Stimulated activated naive B cell treated with anti-CD40 and anti-IgM and Interleukin-4, amounts not matched to agents 10 μg/mL and 1 μg/mL and 100 μg/mL, for 72 hours (primary cell): Measurements from ENCODE around the gene DDX46.
"Not testable (repeated sequence)": the region's sequence is repeated elsewhere in the genome, so short reads cannot be mapped to it uniquely, and the experiment has no call there.

Experiments
- ATAC-seq, 2 donors: fragments of 150-1000 bp; cut with Tn5 transposase; replicated peaks; 2 replicates each; pipeline ENCODE4 v1.10.0; 2021; ENCODE audit warnings: moderate library complexity in 1 of 2
- DNase-seq: peaks from one replicate; pipeline ENCODE4 v3.0.0; 2021
- H3K27ac Mint-ChIP-seq: one replicate; pipeline ENCODE4 v1.8.0; 2022; ENCODE audit warnings: mild to moderate bottlenecking, mixed read lengths
- H3K27me3 Mint-ChIP-seq, 2 donors: one replicate each; pipeline ENCODE4 v1.8.0; 2022; ENCODE audit warnings: mixed read lengths in 2 of 2
- H3K36me3 Mint-ChIP-seq, 2 donors: one replicate each; pipeline ENCODE4 v1.8.0; 2022; ENCODE audit warnings: mixed read lengths in 2 of 2, mild to moderate bottlenecking in 1 of 2
- H3K4me1 Mint-ChIP-seq, 2 donors: one replicate each; pipeline ENCODE4 v1.8.0; 2022; ENCODE audit warnings: mixed read lengths in 2 of 2, mild to moderate bottlenecking in 1 of 2
- H3K4me3 Mint-ChIP-seq, 2 donors: one replicate each; pipeline ENCODE4 v1.8.0; 2022; ENCODE audit warnings: mild to moderate bottlenecking in 2 of 2, mixed read lengths in 2 of 2, moderate library complexity in 1 of 2
- H3K9me3 Mint-ChIP-seq, 2 donors: one replicate each; pipeline ENCODE4 v1.8.0; 2022; ENCODE audit warnings: mixed read lengths in 2 of 2, mild to moderate bottlenecking in 1 of 2

The DDX46 gene

DNA sequence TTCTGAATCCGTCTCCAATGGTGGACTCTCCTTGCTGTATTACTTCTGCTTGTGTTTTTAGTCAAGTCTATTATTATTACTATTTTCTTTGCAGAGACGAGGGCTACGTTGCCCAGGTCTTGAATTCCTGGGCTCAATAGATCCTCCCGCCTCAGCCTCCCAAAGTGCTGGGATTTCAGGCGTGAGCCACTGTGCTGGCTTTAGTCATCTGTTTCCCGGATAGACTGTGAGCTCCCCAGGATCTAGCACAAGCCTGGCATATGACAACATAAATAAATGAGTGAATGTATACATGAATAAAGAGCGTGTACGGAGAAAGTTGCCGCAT, 439 bp upstream of the DDX46 start:
- no peak for ATAC-seq
- no peaks in the 10 kb centered on the region for H3K27me3 Mint-ChIP-seq
- peak overlapping the region; percentile 100 for H3K27ac Mint-ChIP-seq
- peaks cover 21 to 40% of the 10 kb centered on the region in 2 donors for H3K4me1 Mint-ChIP-seq
- peaks cover 9 to 11% of the 10 kb centered on the region in 2 donors for H3K36me3 Mint-ChIP-seq
- H3K4me3 Mint-ChIP-seq, result peak overlapping the region; percentile 100
- DNase-seq, result no peak
- H3K9me3 Mint-ChIP-seq, result no peaks in the 10 kb centered on the region

GRCh38 chr5:134767528-134768291, 9.1 kb downstream of the DDX46 start:
- not testable (repeated sequence) for DNase-seq, H3K9me3 Mint-ChIP-seq, H3K27me3 Mint-ChIP-seq, H3K4me1 Mint-ChIP-seq, ATAC-seq, H3K27ac Mint-ChIP-seq, H3K4me3 Mint-ChIP-seq
- H3K36me3 Mint-ChIP-seq, result peaks cover 18 to 24% of the 10 kb centered on the region in 2 donors

- Mint-ChIP-seq H3K36me3 (peaks cover 22 to 25% of the 10 kb centered on the region in 2 donors), H3K27ac (no peak overlapping the region), H3K9me3 (no peaks in the 10 kb centered on the region), H3K4me1 (peaks cover 0 to 6% of the 10 kb centered on the region in 2 donors), H3K4me3 (no peak overlapping the region), H3K27me3 (no peaks in the 10 kb centered on the region)
- DNase-seq (no peak), ATAC-seq (no peak)
Measured at GRCh38 chr5:134769206-134769605, 10.6 kb downstream of the DDX46 start.

- no peak for DNase-seq
- H3K27ac Mint-ChIP-seq, result no peak overlapping the region
- no peaks in the 10 kb centered on the region for H3K9me3 Mint-ChIP-seq
- no peak for ATAC-seq
- no peaks in the 10 kb centered on the region for H3K27me3 Mint-ChIP-seq
- peaks cover 4 to 11% of the 10 kb centered on the region in 2 donors for H3K4me1 Mint-ChIP-seq
- peaks cover 36 to 40% of the 10 kb centered on the region in 2 donors for H3K36me3 Mint-ChIP-seq
- H3K4me3 Mint-ChIP-seq, result no peak overlapping the region
Measured at GRCh38 chr5:134772461-134773125, 14.0 kb downstream of the DDX46 start.

DNA sequence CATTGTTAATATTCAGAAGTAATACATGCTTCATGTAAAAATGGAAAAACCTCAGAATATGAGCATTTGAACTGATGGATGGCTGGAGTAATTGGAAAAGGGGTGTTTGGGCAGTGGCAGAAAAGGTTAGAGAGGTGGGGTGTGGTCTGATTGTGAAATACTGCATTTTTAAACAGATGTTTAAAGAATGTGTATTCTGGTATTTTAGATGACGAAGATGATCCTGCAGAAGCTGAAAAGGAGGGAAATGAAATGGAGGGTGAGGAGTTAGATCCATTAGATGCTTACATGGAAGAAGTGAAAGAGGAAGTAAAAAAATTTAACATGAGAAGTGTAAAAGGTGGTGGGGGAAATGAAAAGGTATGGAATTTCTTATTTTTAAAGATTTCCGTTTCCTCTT, 18.8 kb downstream of the DDX46 start:
- no peak for DNase-seq
- ATAC-seq, result no peak
- Mint-ChIP-seq H3K9me3 (no peaks in the 10 kb centered on the region), H3K4me1 (peaks cover 4 to 14% of the 10 kb centered on the region in 2 donors), H3K36me3 (peaks cover 37 to 44% of the 10 kb centered on the region in 2 donors), H3K4me3 (no peak overlapping the region), H3K27me3 (no peaks in the 10 kb centered on the region), H3K27ac (no peak overlapping the region)

DNA sequence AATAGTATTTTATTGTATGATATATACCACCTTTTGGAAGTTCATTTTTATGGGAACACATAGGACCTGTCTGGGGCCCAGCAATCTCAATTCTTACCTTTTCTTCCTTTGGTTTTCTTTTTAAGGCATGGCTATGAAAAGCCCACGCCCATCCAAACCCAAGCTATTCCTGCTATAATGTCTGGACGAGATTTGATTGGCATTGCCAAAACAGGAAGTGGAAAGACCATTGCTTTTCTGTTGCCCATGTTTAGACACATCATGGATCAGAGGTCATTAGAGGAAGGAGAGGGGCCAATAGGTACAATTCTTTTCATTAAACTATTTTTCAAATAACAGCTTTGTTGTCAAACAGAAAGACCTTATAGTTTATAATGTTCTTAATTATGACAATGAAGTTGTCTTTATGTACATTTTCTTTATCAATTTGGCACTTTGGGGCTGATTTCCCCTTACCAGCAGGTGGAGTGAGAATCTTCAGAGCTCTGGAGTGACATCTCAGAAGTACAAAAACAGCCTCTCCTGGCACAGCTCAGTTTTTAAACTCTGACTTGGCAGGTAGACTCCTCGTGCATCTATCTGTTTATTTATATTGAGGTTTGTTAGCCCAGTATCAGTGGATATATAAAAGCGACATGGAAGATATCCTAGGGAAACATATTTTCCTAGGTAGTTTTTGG, 25.8 kb downstream of the DDX46 start:
- no peak for DNase-seq
- Mint-ChIP-seq H3K4me3 (no peak overlapping the region), H3K27me3 (no peaks in the 10 kb centered on the region), H3K36me3 (peaks cover 29 to 44% of the 10 kb centered on the region in 2 donors), H3K27ac (peak overlapping the region; percentile 20), H3K4me1 (no peaks in the 10 kb centered on the region), H3K9me3 (no peaks in the 10 kb centered on the region)
- ATAC-seq, result no peak

DNA sequence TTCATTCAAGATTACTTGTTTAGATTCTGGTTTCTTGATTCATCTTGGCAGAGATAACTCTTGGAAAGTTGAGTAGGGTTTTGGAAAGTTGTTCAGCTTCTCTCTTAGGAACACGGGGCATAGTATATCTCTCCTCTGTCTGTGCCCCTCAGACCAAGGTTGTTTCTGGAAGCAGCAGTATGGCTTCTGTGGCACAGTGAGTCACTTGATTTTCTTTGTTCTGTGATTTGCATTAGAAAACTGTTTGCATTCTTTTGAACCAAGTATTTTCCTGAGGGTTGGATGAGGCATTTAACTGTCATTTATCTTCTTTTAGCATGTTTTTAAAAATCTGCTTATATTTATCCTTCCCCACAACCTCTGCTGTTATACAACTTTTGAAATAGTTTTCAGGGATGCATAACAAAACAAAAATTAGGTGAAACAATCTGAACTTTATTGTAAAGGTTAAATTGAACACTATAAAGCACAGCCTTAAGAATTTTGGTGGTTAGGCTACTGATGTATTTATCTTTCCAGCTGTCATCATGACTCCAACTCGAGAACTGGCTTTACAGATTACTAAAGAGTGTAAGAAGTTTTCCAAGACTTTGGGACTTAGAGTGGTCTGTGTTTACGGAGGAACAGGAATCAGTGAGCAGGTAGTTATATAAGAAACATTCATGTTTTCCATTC, 26.5 kb downstream of the DDX46 start:
- DNase-seq (no peak), ATAC-seq (no peak)
- Mint-ChIP-seq H3K4me3 (no peak overlapping the region), H3K27me3 (no peaks in the 10 kb centered on the region), H3K36me3 (peaks cover 32 to 43% of the 10 kb centered on the region in 2 donors), H3K4me1 (no peaks in the 10 kb centered on the region), H3K27ac (no peak overlapping the region), H3K9me3 (no peaks in the 10 kb centered on the region)

GRCh38 chr5:134787692-134788091, 29.1 kb downstream of the DDX46 start:
- H3K36me3 Mint-ChIP-seq, result peaks cover 37 to 44% of the 10 kb centered on the region in 2 donors
- H3K4me1 Mint-ChIP-seq, result no peaks in the 10 kb centered on the region

DNA sequence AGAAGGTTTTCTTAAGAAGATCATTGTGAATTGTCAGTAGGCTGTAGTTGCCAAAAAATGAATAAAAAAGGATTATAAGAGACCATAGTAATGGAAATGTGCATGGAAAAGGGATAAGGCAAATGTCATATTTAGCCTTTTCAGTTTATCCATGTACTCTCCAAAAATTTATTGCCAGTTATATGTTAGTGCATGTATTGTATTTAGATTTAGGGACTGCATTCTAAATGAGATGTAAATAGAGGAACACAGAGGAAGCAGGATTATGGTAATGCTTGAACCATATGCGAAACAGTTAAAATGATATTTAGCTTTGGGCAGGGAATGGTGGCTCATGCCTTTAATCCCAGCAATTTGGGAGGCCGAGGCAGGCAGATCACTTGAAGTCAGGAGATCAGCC, 33.0 kb downstream of the DDX46 start:
- peaks cover 35 to 38% of the 10 kb centered on the region in 2 donors for H3K36me3 Mint-ChIP-seq
- no peak overlapping the region for H3K27ac Mint-ChIP-seq
- no peak for DNase-seq
- H3K4me3 Mint-ChIP-seq, result no peak overlapping the region
- no peaks in the 10 kb centered on the region for H3K9me3 Mint-ChIP-seq
- no peaks in the 10 kb centered on the region for H3K27me3 Mint-ChIP-seq
- no peak for ATAC-seq
- no peaks in the 10 kb centered on the region for H3K4me1 Mint-ChIP-seq

More at GRCh38 chr5:134787692-134788091, 29.1 kb downstream of the DDX46 start:
- no peak for DNase-seq
- ATAC-seq, result no peak
- no peak overlapping the region for H3K27ac Mint-ChIP-seq
- H3K9me3 Mint-ChIP-seq, result no peaks in the 10 kb centered on the region
- no peaks in the 10 kb centered on the region for H3K27me3 Mint-ChIP-seq
- H3K4me3 Mint-ChIP-seq, result no peak overlapping the region

DNA sequence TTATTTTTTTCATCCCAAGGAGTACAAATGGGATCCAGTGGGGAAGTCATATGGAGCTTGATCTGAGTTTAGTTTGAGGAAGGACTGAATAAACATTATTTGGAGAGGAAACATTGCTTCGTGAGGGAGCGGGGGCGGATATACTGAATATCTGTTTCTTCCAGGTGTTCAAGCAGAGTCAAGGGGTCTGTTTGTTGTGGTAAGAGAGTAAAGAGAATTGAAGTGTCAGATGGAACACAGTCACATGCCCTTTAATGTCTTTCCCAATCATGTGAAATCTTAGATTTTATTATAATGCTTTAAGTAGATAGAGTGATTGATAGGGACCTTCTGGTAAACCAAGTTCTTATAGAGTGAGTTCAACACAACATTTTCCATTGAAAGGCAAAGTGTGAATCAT, 33.7 kb downstream of the DDX46 start:
- Mint-ChIP-seq H3K4me1 (no peaks in the 10 kb centered on the region), H3K27me3 (no peaks in the 10 kb centered on the region), H3K4me3 (no peak overlapping the region), H3K9me3 (no peaks in the 10 kb centered on the region), H3K27ac (no peak overlapping the region), H3K36me3 (peaks cover 29 to 34% of the 10 kb centered on the region in 2 donors)
- no peak for DNase-seq
- no peak for ATAC-seq

GRCh38 chr5:134793111-134793510, 34.5 kb downstream of the DDX46 start:
- Mint-ChIP-seq H3K4me3 (no peak overlapping the region), H3K4me1 (no peaks in the 10 kb centered on the region), H3K36me3 (peaks cover 31 to 41% of the 10 kb centered on the region in 2 donors), H3K27me3 (no peaks in the 10 kb centered on the region), H3K9me3 (no peaks in the 10 kb centered on the region), H3K27ac (no peak overlapping the region)
- ATAC-seq (no peak), DNase-seq (no peak)

DNA sequence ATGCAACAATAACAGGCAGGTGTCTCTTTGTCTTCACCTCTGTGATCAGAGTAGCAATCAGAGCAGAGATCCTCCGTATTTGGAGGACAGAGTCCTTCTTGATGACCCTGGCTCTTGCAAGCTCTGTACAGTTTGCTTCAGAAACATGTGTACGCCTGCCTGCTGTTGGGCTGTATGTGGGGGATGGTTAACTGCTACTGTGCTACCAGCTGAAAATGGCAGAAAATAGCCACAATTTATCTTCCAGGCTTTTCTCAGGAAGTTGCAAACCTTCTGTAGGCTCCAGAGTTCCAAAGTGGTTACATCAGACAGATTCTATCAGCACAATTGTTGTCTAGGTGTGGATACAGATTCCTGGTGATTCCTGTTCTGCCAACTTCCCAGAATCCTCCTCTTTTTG, 35.5 kb downstream of the DDX46 start:
- peaks cover 34 to 49% of the 10 kb centered on the region in 2 donors for H3K36me3 Mint-ChIP-seq
- DNase-seq, result no peak

DNA sequence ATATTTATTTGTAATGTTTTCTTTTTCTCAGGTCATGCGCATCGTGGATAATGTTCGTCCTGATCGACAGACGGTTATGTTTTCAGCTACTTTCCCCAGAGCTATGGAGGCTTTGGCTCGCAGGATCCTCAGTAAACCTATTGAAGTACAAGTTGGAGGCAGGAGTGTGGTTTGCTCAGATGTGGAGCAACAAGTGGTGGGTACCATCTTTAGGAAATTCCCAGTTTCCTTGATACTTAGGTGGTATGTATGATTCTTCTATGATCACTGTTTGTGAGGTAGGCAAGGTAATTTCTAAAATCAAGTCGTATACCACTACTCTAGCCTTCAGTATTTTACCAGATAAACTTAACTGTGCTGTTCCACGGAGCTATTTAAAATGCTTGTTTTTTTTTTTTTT, 36.2 kb downstream of the DDX46 start:
- Mint-ChIP-seq H3K27me3 (no peaks in the 10 kb centered on the region), H3K9me3 (no peaks in the 10 kb centered on the region), H3K4me3 (no peak overlapping the region), H3K27ac (no peak overlapping the region), H3K4me1 (peaks cover 0 to 5% of the 10 kb centered on the region in 2 donors), H3K36me3 (peaks cover 34 to 50% of the 10 kb centered on the region in 2 donors)
- DNase-seq (no peak), ATAC-seq (no peak)

More for the DNA sequence above, 35.5 kb downstream of the DDX46 start:
- no peak for ATAC-seq
- no peaks in the 10 kb centered on the region for H3K27me3 Mint-ChIP-seq
- no peaks in the 10 kb centered on the region for H3K9me3 Mint-ChIP-seq
- no peak overlapping the region for H3K27ac Mint-ChIP-seq
- no peak overlapping the region for H3K4me3 Mint-ChIP-seq
- H3K4me1 Mint-ChIP-seq, result peaks cover 0 to 5% of the 10 kb centered on the region in 2 donors

GRCh38 chr5:134798468-134798867, 39.9 kb downstream of the DDX46 start:
- peaks cover 0 to 5% of the 10 kb centered on the region in 2 donors for H3K4me1 Mint-ChIP-seq
- peaks cover 25 to 56% of the 10 kb centered on the region in 2 donors for H3K36me3 Mint-ChIP-seq
- no peaks in the 10 kb centered on the region for H3K9me3 Mint-ChIP-seq
- H3K27ac Mint-ChIP-seq, result no peak overlapping the region
- H3K4me3 Mint-ChIP-seq, result no peak overlapping the region
- DNase-seq (no peak), ATAC-seq (no peak)
- H3K27me3 Mint-ChIP-seq, result no peaks in the 10 kb centered on the region
